GM23338 (cell line): ENCODE results near the gene CHCHD6. TPM values are rescaled to one million over a fixed set of nuclear protein-coding genes. Genes with fewer than 3 reads are reported as not detected.
A peak's percentile ranks its signal among the peaks of the same experiment; 100 is the strongest.

Experiments
- ATAC-seq: fragments of 200-7000 bp; cut with Tn5 transposase; 3 replicates; pipeline ENCODE4 v1.9.1; 2020
- DNase-seq: peaks from one replicate; pipeline ENCODE4 v3.0.0-alpha.2; 2015; ENCODE audit warnings: low spot score
- H2AFZ ChIP-seq: fragments of 200-600 bp; sonication (generic); 2 replicates; pipeline ENCODE4 v1.8.0; 2016; ENCODE audit warnings: antibody characterized with exemption, mild to moderate bottlenecking, moderate library complexity
- H3F3A ChIP-seq: fragments of 200-600 bp; sonication (generic); replicated peaks from 2 replicates; pipeline ENCODE4 v1.8.0; 2017; ENCODE audit warnings: antibody characterized with exemption, mixed run types, low read depth
- H3K27ac ChIP-seq: fragments of 200-600 bp; sonication (generic); 2 replicates; pipeline ENCODE4 v1.6.1; 2016; ENCODE audit warnings: low read depth
- H3K27me3 ChIP-seq: fragments of 200-600 bp; sonication (generic); 2 replicates; pipeline ENCODE4 v1.8.0; 2016; ENCODE audit warnings: mild to moderate bottlenecking, mixed run types, moderate library complexity; ENCODE audit not compliant: insufficient read depth
- H3K36me3 ChIP-seq: fragments of 200-600 bp; sonication (generic); 2 replicates; pipeline ENCODE4 v1.8.0; 2016; ENCODE audit warnings: mild to moderate bottlenecking; ENCODE audit not compliant: insufficient read depth
- H3K4me1 ChIP-seq: fragments of 200-600 bp; sonication (generic); 2 replicates; pipeline ENCODE4 v1.8.0; 2016; ENCODE audit warnings: mild to moderate bottlenecking, moderate library complexity; ENCODE audit not compliant: insufficient read depth
- H3K4me2 ChIP-seq: fragments of 200-600 bp; sonication (generic); 2 replicates; pipeline ENCODE4 v1.7.1; 2017; ENCODE audit warnings: mixed run types
- H3K4me3 ChIP-seq: fragments of 200-600 bp; sonication (generic); 2 replicates; pipeline ENCODE4 v1.6.1; 2016; ENCODE audit warnings: mixed run types
- H3K79me2 ChIP-seq: fragments of 200-600 bp; sonication (generic); replicated peaks from 2 replicates; pipeline ENCODE4 v1.8.0; 2017; ENCODE audit warnings: mild to moderate bottlenecking; ENCODE audit not compliant: insufficient read depth
- H3K9me2 ChIP-seq: fragments of 200-600 bp; sonication (generic); 2 replicates; pipeline ENCODE4 v1.8.0; 2017; ENCODE audit not compliant: insufficient read depth
- H4K20me1 ChIP-seq: fragments of 200-600 bp; sonication (generic); replicated peaks from 2 replicates; pipeline ENCODE4 v1.8.0; 2017; ENCODE audit warnings: mild to moderate bottlenecking; ENCODE audit not compliant: insufficient read depth
- H3K27ac Mint-ChIP-seq: 2 replicates; pipeline ENCODE4 v1.8.0; 2020; ENCODE audit warnings: inconsistent platforms, mild to moderate bottlenecking, moderate library complexity, mixed read lengths
- H3K27me3 Mint-ChIP-seq: 3 replicates; pipeline ENCODE4 v1.8.0; 2022; ENCODE audit warnings: low read depth, mild to moderate bottlenecking, moderate library complexity, mixed read lengths, inconsistent platforms; ENCODE audit not compliant: insufficient read depth, poor library complexity
- H3K36me3 Mint-ChIP-seq: 3 replicates; pipeline ENCODE4 v1.8.0; 2021; ENCODE audit warnings: low read depth, mild to moderate bottlenecking, inconsistent platforms, moderate library complexity, mixed read lengths
- H3K4me1 Mint-ChIP-seq: 3 replicates; pipeline ENCODE4 v1.8.0; 2020; ENCODE audit warnings: mild to moderate bottlenecking, inconsistent platforms, mixed read lengths
- H3K4me3 Mint-ChIP-seq: 3 replicates; pipeline ENCODE4 v1.8.0; 2021; ENCODE audit warnings: moderate library complexity, mild to moderate bottlenecking, inconsistent platforms, mixed read lengths
- H3K9me3 Mint-ChIP-seq: 3 replicates; pipeline ENCODE4 v1.8.0; 2020; ENCODE audit warnings: moderate library complexity, mild to moderate bottlenecking, inconsistent platforms, mixed read lengths
- CREB1 ChIP-seq: fragments of 250-450 bp; sonication (Bioruptor Pico); IDR thresholded peaks from 2 replicates; pipeline ENCODE4 v1.5.0; 2020; ENCODE audit warnings: low read depth, mild to moderate bottlenecking, moderate library complexity
- EZH2 ChIP-seq: fragments of 200-600 bp; sonication (generic); IDR thresholded peaks from one replicate; pipeline ENCODE4 v1.8.0; 2017; ENCODE audit warnings: antibody characterized with exemption, mild to moderate bottlenecking, low read depth; ENCODE audit not compliant: unreplicated experiment
- JUNB ChIP-seq: IDR thresholded peaks from one replicate; pipeline ENCODE4 v1.6.1; 2016; ENCODE audit warnings: antibody characterized with exemption; ENCODE audit not compliant: unreplicated experiment
- NANOG ChIP-seq: IDR thresholded peaks from 2 replicates; pipeline ENCODE4 v1.6.1; 2016; ENCODE audit warnings: antibody characterized with exemption, borderline replicate concordance
- POLR2AphosphoS5 ChIP-seq: IDR thresholded peaks from 2 replicates; pipeline ENCODE4 v1.6.1; 2016; ENCODE audit warnings: antibody characterized with exemption, low read depth
- REST ChIP-seq: IDR thresholded peaks from one replicate; pipeline ENCODE4 v1.6.1; 2018; ENCODE audit warnings: antibody characterized with exemption; ENCODE audit not compliant: unreplicated experiment
- STAT1 ChIP-seq: IDR thresholded peaks from one replicate; pipeline ENCODE4 v1.6.1; 2016; ENCODE audit warnings: antibody characterized with exemption; ENCODE audit not compliant: unreplicated experiment
- ZNF114 ChIP-seq: fragments of 250-450 bp; sonication (Bioruptor Pico); IDR thresholded peaks from 2 replicates; pipeline ENCODE4 v1.5.0; 2020; ENCODE audit warnings: mild to moderate bottlenecking, moderate library complexity
- ZNF331 ChIP-seq: fragments of 250-450 bp; sonication (Bioruptor Pico); IDR thresholded peaks from 2 replicates; pipeline ENCODE4 v1.5.0; 2020; ENCODE audit warnings: low read depth, mild to moderate bottlenecking, moderate library complexity
- polyA plus RNA-seq: library from polyadenylated mRNA; unstranded; fragments of >200 nt; fragmentation: Nextera tagmentation; extraction: Ambion mirVana; gene quantifications from 2 replicates; pipeline ENCODE4 v1.2.1, GENCODE V29; 2016
- total RNA-seq: library from RNA; depleted of rRNA; stranded (reverse); fragments of >200 nt; shearing (Covaris generic); gene quantifications from 2 replicates; pipeline ENCODE4 v1.2.3, GENCODE V29; 2014
- TF ChIP-seq, protein P1 (sequence below), 2 experiments: fragments of 200-600 bp in 1 of 2; sonication (generic) in 1 of 2; conservative IDR thresholded peaks; 2 replicates each; pipeline versions ENCODE4 v1.5.1 to v1.6.1; 2016 to 2017; ENCODE audit warnings: antibody characterized with exemption in 2 of 2, low read depth in 2 of 2, mild to moderate bottlenecking in 2 of 2, moderate library complexity in 1 of 2
- TF ChIP-seq, protein P2 (sequence below): IDR thresholded peaks from 2 replicates; pipeline ENCODE4 v1.6.1; 2016; ENCODE audit warnings: antibody characterized with exemption

Gene CHCHD6
- total and polyA plus RNA-seq, 2 experiments from 2014 or later = 28.8 to 43.0 TPM

- TF ChIP-seq REST (no peak), POLR2AphosphoS5 (no peak), NANOG (no peak), EZH2 (no peak), STAT1 (no peak), ZNF114 (CRISPR knock-in tag) (no peak)
- TF ChIP-seq, protein P1, sequence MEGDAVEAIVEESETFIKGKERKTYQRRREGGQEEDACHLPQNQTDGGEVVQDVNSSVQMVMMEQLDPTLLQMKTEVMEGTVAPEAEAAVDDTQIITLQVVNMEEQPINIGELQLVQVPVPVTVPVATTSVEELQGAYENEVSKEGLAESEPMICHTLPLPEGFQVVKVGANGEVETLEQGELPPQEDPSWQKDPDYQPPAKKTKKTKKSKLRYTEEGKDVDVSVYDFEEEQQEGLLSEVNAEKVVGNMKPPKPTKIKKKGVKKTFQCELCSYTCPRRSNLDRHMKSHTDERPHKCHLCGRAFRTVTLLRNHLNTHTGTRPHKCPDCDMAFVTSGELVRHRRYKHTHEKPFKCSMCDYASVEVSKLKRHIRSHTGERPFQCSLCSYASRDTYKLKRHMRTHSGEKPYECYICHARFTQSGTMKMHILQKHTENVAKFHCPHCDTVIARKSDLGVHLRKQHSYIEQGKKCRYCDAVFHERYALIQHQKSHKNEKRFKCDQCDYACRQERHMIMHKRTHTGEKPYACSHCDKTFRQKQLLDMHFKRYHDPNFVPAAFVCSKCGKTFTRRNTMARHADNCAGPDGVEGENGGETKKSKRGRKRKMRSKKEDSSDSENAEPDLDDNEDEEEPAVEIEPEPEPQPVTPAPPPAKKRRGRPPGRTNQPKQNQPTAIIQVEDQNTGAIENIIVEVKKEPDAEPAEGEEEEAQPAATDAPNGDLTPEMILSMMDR (conservative IDR thresholded peaks at IDR 0.05; ENCODE audit: low read depth in 2 of 2) = no peak
- TF ChIP-seq, protein P2, sequence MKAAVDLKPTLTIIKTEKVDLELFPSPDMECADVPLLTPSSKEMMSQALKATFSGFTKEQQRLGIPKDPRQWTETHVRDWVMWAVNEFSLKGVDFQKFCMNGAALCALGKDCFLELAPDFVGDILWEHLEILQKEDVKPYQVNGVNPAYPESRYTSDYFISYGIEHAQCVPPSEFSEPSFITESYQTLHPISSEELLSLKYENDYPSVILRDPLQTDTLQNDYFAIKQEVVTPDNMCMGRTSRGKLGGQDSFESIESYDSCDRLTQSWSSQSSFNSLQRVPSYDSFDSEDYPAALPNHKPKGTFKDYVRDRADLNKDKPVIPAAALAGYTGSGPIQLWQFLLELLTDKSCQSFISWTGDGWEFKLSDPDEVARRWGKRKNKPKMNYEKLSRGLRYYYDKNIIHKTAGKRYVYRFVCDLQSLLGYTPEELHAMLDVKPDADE = no peak
Observed at GRCh38 chr3:126773783-126774182, 69.7 kb downstream of the CHCHD6 start (continued).

- H3K9me3 Mint-ChIP-seq = peaks cover 3% of the 10 kb centered on the region; the same call in 2 of the 3 replicates
- H3F3A ChIP-seq = no peaks in the 10 kb centered on the region
- H3K27me3 Mint-ChIP-seq = no peaks in the 10 kb centered on the region
- ATAC-seq = peak; percentile 63
- H3K4me3 ChIP-seq = no peak overlapping the region
- H3K79me2 ChIP-seq = peaks cover 18% of the 10 kb centered on the region
- H3K36me3 ChIP-seq = no peaks in the 10 kb centered on the region
- H3K4me1 Mint-ChIP-seq = peaks cover 29% of the 10 kb centered on the region
- no peak for DNase-seq
- H3K27me3 ChIP-seq = no peaks in the 10 kb centered on the region
- H3K9me2 ChIP-seq = no peaks in the 10 kb centered on the region
- H4K20me1 ChIP-seq = no peaks in the 10 kb centered on the region
- H3K27ac Mint-ChIP-seq = no peak overlapping the region
- H3K36me3 Mint-ChIP-seq = peaks cover 3% of the 10 kb centered on the region; the same call in 1 of the 3 replicates
- H3K4me2 ChIP-seq = no peak overlapping the region
- H3K4me3 Mint-ChIP-seq = no peak overlapping the region
- no peak overlapping the region for H3K27ac ChIP-seq
- no peak overlapping the region for H2AFZ ChIP-seq
- H3K4me1 ChIP-seq = peaks cover 7% of the 10 kb centered on the region
- TF ChIP-seq EZH2 (no peak), ZNF331 (CRISPR knock-in tag) (no peak), NANOG (no peak), STAT1 (no peak), CREB1 (no peak), REST (no peak), ZNF114 (CRISPR knock-in tag) (no peak), JUNB (no peak)
- TF ChIP-seq, protein P2 = no peak
Observed at GRCh38 chr3:126777366-126777765, 73.3 kb downstream of the CHCHD6 start.
